Left lung (tissue), 10 donors: Measurements from ENCODE around the gene DLL1. TPM values are rescaled to one million over a fixed set of nuclear protein-coding genes. Genes with fewer than 3 reads are reported as not detected.

Experiments used
- ATAC-seq: fragments of 200-7000 bp; cut with Tn5 transposase; one replicate; pipeline ENCODE4 v1.9.1; 2020; ENCODE audit warnings: moderate library complexity
- DNase-seq, 4 donors: peaks; one replicate each; pipeline ENCODE4 v3.0.0-alpha.2; 2013 to 2020
- H3K27ac ChIP-seq, 2 donors: fragments of 200-600 bp; sonication (generic) in 1 of 2; one replicate each; pipeline versions ENCODE4 v1.5.0 to v1.8.0; 2020 to 2021
- H3K27me3 ChIP-seq, 2 donors: fragments of 200-600 bp; sonication (generic) in 1 of 2; one replicate each; pipeline versions ENCODE4 v1.5.0 to v1.8.0; 2020 to 2021
- H3K36me3 ChIP-seq, 2 donors: fragments of 200-600 bp; sonication (generic) in 1 of 2; one replicate each; pipeline versions ENCODE4 v1.5.0 to v1.8.0; 2020 to 2021
- H3K4me1 ChIP-seq, 2 donors: fragments of 200-600 bp; one replicate each; pipeline ENCODE4 v1.8.0; 2021
- H3K4me3 ChIP-seq, 2 donors: fragments of 200-600 bp; sonication (generic) in 1 of 2; one replicate each; pipeline versions ENCODE4 v1.5.0 to v1.8.0; 2020 to 2021; ENCODE audit warnings: mild to moderate bottlenecking in 1 of 2
- H3K9me3 ChIP-seq, 2 donors: fragments of 200-600 bp; sonication (generic) in 1 of 2; one replicate each; pipeline versions ENCODE4 v1.5.0 to v1.8.0; 2020 to 2021
- intact Hi-C, 2 donors: fragments of 100-400 bp; cut with DNase I; formaldehyde crosslinking; loops; one replicate each; pipeline versions ENCODE4 v1.11.2 to v1.14.2; 2022
- polyA plus RNA-seq, 6 donors: library from polyadenylated mRNA; unstranded; fragments of 120-200 nt; gene quantifications; one replicate each; pipeline ENCODE4 v1.2.1, GENCODE V29; 2013; ENCODE audit not compliant: insufficient read length in 6 of 6
- total RNA-seq, 2 donors: library from RNA; stranded (reverse); fragmentation: NEBNext Ultra II Directional; extraction: Animal tissue kit (Norgen Biotek cat#: 25700); gene quantifications; one replicate each; pipeline ENCODE4 v1.2.1, GENCODE V29; 2021
- TF ChIP-seq, protein P1 (sequence below), 2 donors: fragments of 200-600 bp; sonication (generic) in 1 of 2; IDR thresholded peaks; one replicate each; pipeline versions ENCODE4 v1.5.0 to v1.8.0; 2021; ENCODE audit warnings: antibody characterized with exemption in 2 of 2
- donor health status: DM: no; HTN: yes; CAD: no.
- donor health status: DM: no; HTN: no; CAD: no.

DLL1 gene
- total and polyA plus RNA-seq, 8 donors, result 6.3 to 12.8 (median 10.2) TPM

DNA sequence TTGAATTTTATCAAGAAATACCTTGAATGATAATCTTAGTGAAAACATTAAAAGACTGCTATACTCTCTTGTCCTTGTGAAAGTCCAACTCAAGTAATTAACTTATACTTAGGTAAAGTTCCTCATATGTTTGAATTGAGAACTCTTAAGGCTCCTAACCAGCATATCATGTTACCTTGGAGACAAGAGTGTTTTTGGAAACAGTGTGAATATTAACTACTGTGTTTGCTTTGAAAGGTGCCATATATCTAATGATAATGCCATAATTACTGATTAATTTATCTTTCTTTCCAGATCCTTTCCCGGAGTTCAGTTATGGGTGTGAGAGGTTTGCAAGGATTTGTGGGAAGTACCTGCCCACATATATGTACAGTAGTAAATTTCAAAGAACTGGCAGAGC lies 26.2 kb upstream of the DLL1 start:
- Histone ChIP-seq H3K4me3 (no peak overlapping the region), H3K27me3 (no peaks in the 10 kb centered on the region), H3K36me3 (peaks cover 0 to 29% of the 10 kb centered on the region in 2 donors), H3K27ac (peak overlapping the region in 1 of 2 donors; percentile 25), H3K9me3 (no peaks in the 10 kb centered on the region), H3K4me1 (peaks cover 0 to 10% of the 10 kb centered on the region in 2 donors)
- intact Hi-C loops, result loop anchor here in 1 of 2 donors (10.0 kb wide), 1 partner anchor 198 kb away; no protein-coding TSS in a partner anchor
- ATAC-seq (peak; percentile 36), DNase-seq (no peak)
- TF ChIP-seq, protein P1, sequence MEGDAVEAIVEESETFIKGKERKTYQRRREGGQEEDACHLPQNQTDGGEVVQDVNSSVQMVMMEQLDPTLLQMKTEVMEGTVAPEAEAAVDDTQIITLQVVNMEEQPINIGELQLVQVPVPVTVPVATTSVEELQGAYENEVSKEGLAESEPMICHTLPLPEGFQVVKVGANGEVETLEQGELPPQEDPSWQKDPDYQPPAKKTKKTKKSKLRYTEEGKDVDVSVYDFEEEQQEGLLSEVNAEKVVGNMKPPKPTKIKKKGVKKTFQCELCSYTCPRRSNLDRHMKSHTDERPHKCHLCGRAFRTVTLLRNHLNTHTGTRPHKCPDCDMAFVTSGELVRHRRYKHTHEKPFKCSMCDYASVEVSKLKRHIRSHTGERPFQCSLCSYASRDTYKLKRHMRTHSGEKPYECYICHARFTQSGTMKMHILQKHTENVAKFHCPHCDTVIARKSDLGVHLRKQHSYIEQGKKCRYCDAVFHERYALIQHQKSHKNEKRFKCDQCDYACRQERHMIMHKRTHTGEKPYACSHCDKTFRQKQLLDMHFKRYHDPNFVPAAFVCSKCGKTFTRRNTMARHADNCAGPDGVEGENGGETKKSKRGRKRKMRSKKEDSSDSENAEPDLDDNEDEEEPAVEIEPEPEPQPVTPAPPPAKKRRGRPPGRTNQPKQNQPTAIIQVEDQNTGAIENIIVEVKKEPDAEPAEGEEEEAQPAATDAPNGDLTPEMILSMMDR (IDR thresholded peaks at IDR 0.05), result no peak

DNA sequence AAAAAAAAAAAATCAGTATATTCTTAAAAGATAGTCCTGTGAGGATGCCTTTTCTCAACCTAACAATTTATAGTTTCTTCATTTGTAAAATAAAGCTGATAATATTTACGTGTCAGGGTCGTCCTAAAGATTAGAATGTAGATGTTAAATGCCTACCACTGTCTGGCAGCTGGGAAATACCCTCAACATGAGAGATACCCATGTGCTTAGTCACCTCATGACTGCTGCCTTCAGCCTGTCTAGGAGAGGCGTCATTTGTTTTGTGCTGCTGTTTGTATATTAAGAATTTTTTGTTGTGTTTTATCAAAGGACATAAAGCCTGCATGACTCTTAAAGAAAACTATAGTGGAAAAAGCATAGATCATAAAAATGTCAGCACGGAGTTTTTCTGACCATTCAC lies 25.2 kb upstream of the DLL1 start:
- Histone ChIP-seq H3K27ac (no peak overlapping the region), H3K36me3 (peaks cover 0 to 19% of the 10 kb centered on the region in 2 donors), H3K4me3 (no peak overlapping the region), H3K9me3 (no peaks in the 10 kb centered on the region), H3K4me1 (peaks cover 0 to 12% of the 10 kb centered on the region in 2 donors), H3K27me3 (no peaks in the 10 kb centered on the region)
- intact Hi-C loops, result loop anchor here in 1 of 2 donors (10.0 kb wide), 1 partner anchor 199 kb away; no protein-coding TSS in a partner anchor
- ATAC-seq, result no peak
- no peak for DNase-seq
- TF ChIP-seq, protein P1 (IDR thresholded peaks at IDR 0.05), result no peak

DNA sequence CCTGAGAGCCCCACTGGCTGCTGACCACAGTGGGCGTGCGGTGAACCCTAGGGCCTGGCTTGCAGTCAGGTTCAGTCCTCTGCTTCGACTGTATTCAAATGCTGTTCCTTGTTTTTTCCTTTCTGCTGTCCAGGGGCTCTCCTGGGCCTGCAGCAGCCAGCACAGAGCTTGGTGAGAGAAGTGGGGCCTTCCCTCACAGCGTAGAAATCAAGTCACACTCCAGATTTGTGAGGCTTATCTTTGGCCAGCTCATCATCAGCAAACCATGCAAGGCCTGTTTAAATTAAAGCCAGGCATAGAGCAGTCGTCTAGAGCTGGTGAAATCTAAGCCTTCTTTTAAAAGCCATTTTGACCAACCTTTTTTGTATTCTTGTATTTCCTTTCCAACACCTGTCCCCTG lies 24.1 kb upstream of the DLL1 start:
- H3K9me3 ChIP-seq, result no peaks in the 10 kb centered on the region
- H3K27me3 ChIP-seq, result no peaks in the 10 kb centered on the region
- intact Hi-C loops, result loop anchor here in 1 of 2 donors (10.0 kb wide), 1 partner anchor 200 kb away; no protein-coding TSS in a partner anchor
- no peak overlapping the region for H3K27ac ChIP-seq
- TF ChIP-seq, protein P1 (IDR thresholded peaks at IDR 0.05), result no peak
- H3K4me3 ChIP-seq, result no peak overlapping the region
- H3K36me3 ChIP-seq, result peaks cover 0 to 15% of the 10 kb centered on the region in 2 donors
- ATAC-seq (no peak), DNase-seq (no peak)
- peaks cover 0 to 17% of the 10 kb centered on the region in 2 donors for H3K4me1 ChIP-seq

DNA sequence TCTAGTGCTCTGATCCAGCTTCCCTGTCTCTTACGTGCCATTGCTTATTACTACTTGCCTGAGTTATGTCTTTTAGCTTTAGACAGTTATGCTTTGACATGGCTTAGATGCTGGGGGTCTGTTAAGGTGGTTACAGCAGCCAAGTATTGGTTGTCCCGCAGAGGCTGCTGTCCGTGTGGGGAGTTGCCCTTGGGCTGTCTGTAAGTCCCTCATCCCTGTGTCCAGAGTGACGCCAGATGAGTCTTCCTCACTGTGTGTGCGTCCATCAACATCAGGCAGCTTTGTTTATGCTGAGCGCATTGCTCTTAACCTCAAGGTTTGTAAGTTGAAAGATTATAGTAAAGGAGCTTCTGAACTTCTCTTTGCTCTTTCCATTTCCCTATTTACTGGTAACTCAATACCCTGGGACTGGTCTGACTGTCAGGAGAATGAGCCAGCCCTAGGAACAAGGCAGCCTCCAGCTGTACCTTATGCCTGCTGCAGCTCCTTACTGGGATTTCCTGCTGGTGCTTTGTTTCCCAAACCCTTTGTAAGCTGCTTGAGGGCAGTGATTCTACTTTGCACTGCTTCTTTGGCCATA lies 22.9 kb upstream of the DLL1 start:
- H3K4me1 ChIP-seq, result peaks cover 0 to 28% of the 10 kb centered on the region in 2 donors
- TF ChIP-seq, protein P1 (IDR thresholded peaks at IDR 0.05), result no peak
- DNase-seq (no peak), ATAC-seq (no peak)
- H3K27ac ChIP-seq, result no peak overlapping the region
- no peaks in the 10 kb centered on the region for H3K27me3 ChIP-seq
- H3K36me3 ChIP-seq, result peaks cover 0 to 15% of the 10 kb centered on the region in 2 donors
- no peak overlapping the region for H3K4me3 ChIP-seq
- intact Hi-C loops, result loop anchor here in 1 of 2 donors (10.0 kb wide), 1 partner anchor 201 kb away; no protein-coding TSS in a partner anchor
- no peaks in the 10 kb centered on the region for H3K9me3 ChIP-seq

DNA sequence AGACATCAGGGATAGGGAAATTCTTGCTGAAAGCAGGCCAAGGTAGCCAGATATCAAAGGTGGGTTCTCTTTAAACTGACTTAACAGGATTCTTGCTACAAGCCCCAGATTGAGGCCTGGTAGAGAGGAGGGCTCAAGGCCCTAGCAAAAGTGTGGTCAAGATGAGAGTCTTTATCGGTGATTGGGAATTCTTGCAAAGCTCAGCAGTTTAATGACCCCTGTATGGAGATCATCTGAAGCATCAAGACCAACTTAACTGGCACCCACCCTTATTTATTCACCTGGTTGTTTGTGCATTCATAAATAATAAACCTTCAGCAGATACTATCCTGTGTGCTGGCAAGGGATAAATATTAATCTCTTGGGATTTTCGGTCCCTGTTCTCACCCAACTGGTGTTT lies 22.0 kb upstream of the DLL1 start:
- Histone ChIP-seq H3K27me3 (no peaks in the 10 kb centered on the region), H3K27ac (no peak overlapping the region), H3K4me3 (no peak overlapping the region), H3K4me1 (peaks cover 0 to 38% of the 10 kb centered on the region in 2 donors), H3K36me3 (peaks cover 0 to 10% of the 10 kb centered on the region in 2 donors), H3K9me3 (no peaks in the 10 kb centered on the region)
- no peak for ATAC-seq
- no peak for DNase-seq
- TF ChIP-seq, protein P1 (IDR thresholded peaks at IDR 0.05), result no peak
- intact Hi-C loops, result loop anchor here in 1 of 2 donors (10.0 kb wide), 1 partner anchor 202 kb away; no protein-coding TSS in a partner anchor
